DOHH2 (cell line): ENCODE measurements around the gene MYO18A.

ENCODE experiments used
- H3F3A ChIP-seq: fragments of 200-600 bp; sonication (generic), shearing (Covaris generic); 2 replicates; pipeline ENCODE4 v1.6.0; 2016; ENCODE audit warnings: antibody characterized with exemption, mild to moderate bottlenecking; ENCODE audit not compliant: control insufficient read depth, insufficient read depth
- H3K27ac ChIP-seq: fragments of 200-600 bp; sonication (generic); 2 replicates; pipeline ENCODE4 v1.5.1; 2014; ENCODE audit warnings: low read depth, mild to moderate bottlenecking, low read length, moderate library complexity
- H3K27me3 ChIP-seq: fragments of 200-600 bp; sonication (generic); 2 replicates; pipeline ENCODE4 v1.6.1; 2014; ENCODE audit warnings: mild to moderate bottlenecking, low read length, mixed read lengths; ENCODE audit not compliant: control insufficient read depth
- H3K36me3 ChIP-seq: fragments of 200-600 bp; sonication (generic); 2 replicates; pipeline ENCODE4 v1.6.1; 2014; ENCODE audit warnings: mild to moderate bottlenecking, low read length, moderate library complexity, mixed read lengths; ENCODE audit not compliant: control insufficient read depth
- H3K4me1 ChIP-seq: fragments of 200-600 bp; sonication (generic); 2 replicates; pipeline ENCODE4 v1.6.1; 2014; ENCODE audit warnings: mild to moderate bottlenecking, low read length, mixed read lengths; ENCODE audit not compliant: control insufficient read depth
- H3K4me2 ChIP-seq: fragments of 200-600 bp; sonication (generic); 2 replicates; pipeline ENCODE4 v1.6.0; 2014; ENCODE audit warnings: mild to moderate bottlenecking, low read length, moderate library complexity
- H3K4me3 ChIP-seq: fragments of 200-600 bp; sonication (generic); 2 replicates; pipeline ENCODE4 v1.5.1; 2014; ENCODE audit warnings: mild to moderate bottlenecking, low read length, mixed read lengths
- H3K79me2 ChIP-seq: fragments of 200-600 bp; sonication (generic); 2 replicates; pipeline ENCODE4 v1.6.1; 2014; ENCODE audit warnings: mild to moderate bottlenecking, low read length, mixed read lengths; ENCODE audit not compliant: control insufficient read depth
- H3K9me2 ChIP-seq: fragments of 200-600 bp; sonication (generic); replicated peaks from 2 replicates; pipeline ENCODE4 v1.6.1; 2014; ENCODE audit warnings: mild to moderate bottlenecking, low read length, mixed read lengths; ENCODE audit not compliant: control insufficient read depth
- H3K9me3 ChIP-seq: fragments of 200-600 bp; sonication (generic); 2 replicates; pipeline ENCODE4 v1.6.1; 2014; ENCODE audit warnings: antibody characterized with exemption, low read length, mixed read lengths; ENCODE audit not compliant: control insufficient read depth, insufficient read depth
- H4K20me1 ChIP-seq: fragments of 200-600 bp; sonication (generic); 2 replicates; pipeline ENCODE4 v1.6.0; 2014; ENCODE audit warnings: low read depth, mild to moderate bottlenecking, antibody characterized with exemption, low read length, moderate library complexity; ENCODE audit not compliant: control insufficient read depth, insufficient read depth
- CTCF ChIP-seq: fragments of 200-600 bp; sonication (generic); IDR thresholded peaks from one replicate; pipeline ENCODE4 v1.5.1; 2014; ENCODE audit warnings: antibody characterized with exemption, mild to moderate bottlenecking, low read depth, low read length; ENCODE audit not compliant: poor library complexity, severe bottlenecking
- EZH2phosphoT487 ChIP-seq: fragments of 200-600 bp; sonication (generic); IDR thresholded peaks from 2 replicates; pipeline ENCODE4 v1.6.1; 2017; ENCODE audit warnings: borderline replicate concordance, mild to moderate bottlenecking, antibody characterized with exemption, low read length, moderate library complexity, mixed read lengths

The MYO18A gene

GRCh38 chr17:29111816-29112499 lies 68.2 kb downstream of the MYO18A start:
- TF ChIP-seq CTCF (peak; percentile 95), EZH2phosphoT487 (no peak)
- Histone ChIP-seq H3K27me3 (no peaks in the 10 kb centered on the region), H4K20me1 (no peaks in the 10 kb centered on the region), H3F3A (no peaks in the 10 kb centered on the region), H3K9me2 (no peaks in the 10 kb centered on the region), H3K4me3 (no peak overlapping the region), H3K79me2 (no peaks in the 10 kb centered on the region), H3K9me3 (no peaks in the 10 kb centered on the region), H3K36me3 (peaks cover 41% of the 10 kb centered on the region), H3K4me1 (no peaks in the 10 kb centered on the region), H3K27ac (no peak overlapping the region), H3K4me2 (no peak overlapping the region)

- TF ChIP-seq CTCF (no peak), EZH2phosphoT487 (no peak)
- no peaks in the 10 kb centered on the region for H3K79me2 ChIP-seq
- H3K9me3 ChIP-seq = no peaks in the 10 kb centered on the region
- H3K9me2 ChIP-seq = no peaks in the 10 kb centered on the region
- no peaks in the 10 kb centered on the region for H3K4me1 ChIP-seq
- no peak overlapping the region for H3K27ac ChIP-seq
- no peaks in the 10 kb centered on the region for H3F3A ChIP-seq
- no peak overlapping the region for H3K4me3 ChIP-seq
- no peaks in the 10 kb centered on the region for H4K20me1 ChIP-seq
- H3K36me3 ChIP-seq = peaks cover 43% of the 10 kb centered on the region
- H3K4me2 ChIP-seq = no peak overlapping the region
- H3K27me3 ChIP-seq = no peaks in the 10 kb centered on the region
Measured at GRCh38 chr17:29110372-29110757, 69.8 kb downstream of the MYO18A start.

GRCh38 chr17:29109477-29110371 lies 70.5 kb downstream of the MYO18A start:
- H4K20me1 ChIP-seq = no peaks in the 10 kb centered on the region
- no peak for TF ChIP-seq CTCF
- TF ChIP-seq EZH2phosphoT487 = no peak
- no peaks in the 10 kb centered on the region for H3K27me3 ChIP-seq
- no peaks in the 10 kb centered on the region for H3K79me2 ChIP-seq
- no peaks in the 10 kb centered on the region for H3K9me2 ChIP-seq
- no peaks in the 10 kb centered on the region for H3F3A ChIP-seq
- H3K4me1 ChIP-seq = no peaks in the 10 kb centered on the region
- H3K27ac ChIP-seq = no peak overlapping the region
- no peak overlapping the region for H3K4me3 ChIP-seq
- H3K36me3 ChIP-seq = peaks cover 43% of the 10 kb centered on the region
- H3K9me3 ChIP-seq = no peaks in the 10 kb centered on the region
- no peak overlapping the region for H3K4me2 ChIP-seq
